ENCODE data around the gene NELFE. TPM values are rescaled to one million over a fixed set of nuclear protein-coding genes. Genes with fewer than 3 reads are reported as not detected.

The NELFE gene
- total RNA-seq, 2 donors from 2014 or later, result 90.3 to 132 TPM

GRCh38 chr6:31949926-31950548 is 8.7 kb downstream of the NELFE start:
- Mint-ChIP-seq H3K36me3 (ENCODE audit: low read depth) (peaks cover 32% of the 10 kb centered on the region), H3K27me3 (ENCODE audit: insufficient read depth) (peaks cover 37% of the 10 kb centered on the region), H3K27ac (no peak overlapping the region), H3K4me1 (no peaks in the 10 kb centered on the region), H3K4me3 (no peak overlapping the region), H3K9me3 (no peaks in the 10 kb centered on the region)
- H3K4me3 ChIP-seq (ENCODE audit: low read length), result no peak overlapping the region
- no peak overlapping the region for H3K9ac ChIP-seq (ENCODE audit: extremely low read depth, low read length, poor library complexity, severe bottlenecking)
- H3K4me1 ChIP-seq (ENCODE audit: control insufficient read depth, insufficient read depth, low read length), result no peaks in the 10 kb centered on the region
- no peak for TF ChIP-seq CTCF (conservative IDR thresholded peaks at IDR 0.05)
- no peak for DNase-seq
- H3K9me3 ChIP-seq (ENCODE audit: control insufficient read depth, low read length), result no peaks in the 10 kb centered on the region
- H3K27ac ChIP-seq (ENCODE audit: low read depth, low read length), result no peak overlapping the region
- H3K27me3 ChIP-seq (ENCODE audit: control insufficient read depth, insufficient read depth, low read length, poor library complexity, severe bottlenecking), result peaks cover 14% of the 10 kb centered on the region
- 94 to 99% methylated on average over 5 to 7 of the region's 7 CpGs for WGBS, 2 experiments (ENCODE audit: insufficient coverage in 1 of 2, insufficient read length in 1 of 2)
- H3K36me3 ChIP-seq (ENCODE audit: control insufficient read depth, insufficient read depth, low read length), result peaks cover 45% of the 10 kb centered on the region

GRCh38 chr6:31948753-31949413 is 9.9 kb downstream of the NELFE start:
- Histone ChIP-seq H3K27me3 (ENCODE audit: control insufficient read depth, insufficient read depth, low read length, poor library complexity, severe bottlenecking) (peaks cover 25% of the 10 kb centered on the region), H3K4me3 (ENCODE audit: low read length) (no peak overlapping the region), H3K9ac (ENCODE audit: extremely low read depth, low read length, poor library complexity, severe bottlenecking) (no peak overlapping the region), H3K4me1 (ENCODE audit: control insufficient read depth, insufficient read depth, low read length) (no peaks in the 10 kb centered on the region), H3K36me3 (ENCODE audit: control insufficient read depth, insufficient read depth, low read length) (peaks cover 36% of the 10 kb centered on the region), H3K9me3 (ENCODE audit: control insufficient read depth, low read length) (no peaks in the 10 kb centered on the region), H3K27ac (ENCODE audit: low read depth, low read length) (no peak overlapping the region)
- WGBS, 2 experiments (ENCODE audit: insufficient coverage in 1 of 2, insufficient read length in 1 of 2), result 92 to 96% methylated on average over 3 to 6 of the region's 6 CpGs
- Mint-ChIP-seq H3K27ac (no peak overlapping the region), H3K9me3 (no peaks in the 10 kb centered on the region), H3K4me3 (no peak overlapping the region), H3K27me3 (ENCODE audit: insufficient read depth) (peaks cover 48% of the 10 kb centered on the region), H3K4me1 (no peaks in the 10 kb centered on the region), H3K36me3 (ENCODE audit: low read depth) (peaks cover 21% of the 10 kb centered on the region)
- TF ChIP-seq CTCF (conservative IDR thresholded peaks at IDR 0.05), result no peak
- no peak for DNase-seq

GRCh38 chr6:31948306-31948705 is 10.5 kb downstream of the NELFE start:
- Mint-ChIP-seq H3K4me3 (no peak overlapping the region), H3K27ac (no peak overlapping the region), H3K9me3 (no peaks in the 10 kb centered on the region), H3K27me3 (ENCODE audit: insufficient read depth) (peaks cover 53% of the 10 kb centered on the region), H3K4me1 (no peaks in the 10 kb centered on the region), H3K36me3 (ENCODE audit: low read depth) (peaks cover 15% of the 10 kb centered on the region)
- Histone ChIP-seq H3K27ac (ENCODE audit: low read depth, low read length) (no peak overlapping the region), H3K9ac (ENCODE audit: extremely low read depth, low read length, poor library complexity, severe bottlenecking) (no peak overlapping the region), H3K4me1 (ENCODE audit: control insufficient read depth, insufficient read depth, low read length) (no peaks in the 10 kb centered on the region), H3K27me3 (ENCODE audit: control insufficient read depth, insufficient read depth, low read length, poor library complexity, severe bottlenecking) (peaks cover 31% of the 10 kb centered on the region), H3K9me3 (ENCODE audit: control insufficient read depth, low read length) (no peaks in the 10 kb centered on the region), H3K4me3 (ENCODE audit: low read length) (no peak overlapping the region), H3K36me3 (ENCODE audit: control insufficient read depth, insufficient read depth, low read length) (peaks cover 30% of the 10 kb centered on the region)
- WGBS, 2 experiments (ENCODE audit: insufficient coverage in 1 of 2, insufficient read length in 1 of 2), result 88 to 94% methylated on average over 4 to 5 of the region's 5 CpGs
- TF ChIP-seq CTCF (conservative IDR thresholded peaks at IDR 0.05), result no peak
- no peak for DNase-seq
